Activated T-cell treated with anti-CD3 and anti-CD28 coated beads for 24 hours (primary cell): ENCODE measurements around the gene SEMA5B.

Source experiments
- DNase-seq: peaks from one replicate; pipeline ENCODE4 v3.0.0-alpha.2; 2020; ENCODE audit warnings: low read depth

Gene SEMA5B

GRCh38 chr3:123027292-123028232 is at the start of gene SEMA5B:
Gene SEMA5B (minus strand): TSS chr3:123027763. CDS start chr3:122961263, 66,500 bp downstream.
- no peak for DNase-seq

GRCh38 chr3:123076496-123077418 is 49.2 kb upstream of the SEMA5B start:
- DNase-seq: no peak

GRCh38 chr3:123076112-123076495 is 48.5 kb upstream of the SEMA5B start:
- no peak for DNase-seq

GRCh38 chr3:123075359-123075758 is 47.8 kb upstream of the SEMA5B start:
- no peak for DNase-seq

- no peak for DNase-seq
These were observed 45.0 kb upstream of the SEMA5B start for GRCh38 chr3:123072564-123072963.

GRCh38 chr3:123072152-123072551 is 44.6 kb upstream of the SEMA5B start:
- DNase-seq: no peak

- DNase-seq: no peak
These were observed 44.0 kb upstream of the SEMA5B start for GRCh38 chr3:123071581-123071980.

- DNase-seq: no peak
These were observed 43.6 kb upstream of the SEMA5B start for GRCh38 chr3:123071146-123071545.

- no peak for DNase-seq
These were observed 42.9 kb upstream of the SEMA5B start for GRCh38 chr3:123070510-123070909.

GRCh38 chr3:123068601-123069381 is 41.2 kb upstream of the SEMA5B start:
- no peak for DNase-seq

GRCh38 chr3:123067689-123068600 is 40.4 kb upstream of the SEMA5B start:
- DNase-seq: no peak

- peak; percentile 78 for DNase-seq
These were observed 39.5 kb upstream of the SEMA5B start, which contains the start of gene PDIA5 for GRCh38 chr3:123066896-123067688. Gene PDIA5 (plus strand): TSS chr3:123067025. CDS start chr3:123067165, 140 bp downstream.

- DNase-seq: no peak
These were observed 39.0 kb upstream of the SEMA5B start for GRCh38 chr3:123066599-123066895.

- no peak for DNase-seq
These were observed 37.4 kb upstream of the SEMA5B start for GRCh38 chr3:123064914-123065313.

GRCh38 chr3:123064506-123064905 is 36.9 kb upstream of the SEMA5B start:
- DNase-seq: no peak

GRCh38 chr3:123063034-123063433 is 35.5 kb upstream of the SEMA5B start:
- DNase-seq: no peak

- no peak for DNase-seq
These were observed 34.3 kb upstream of the SEMA5B start for GRCh38 chr3:123061856-123062255.

GRCh38 chr3:123060054-123060453 is 32.5 kb upstream of the SEMA5B start:
- no peak for DNase-seq

GRCh38 chr3:123058505-123058904 is 30.9 kb upstream of the SEMA5B start:
- no peak for DNase-seq

- DNase-seq: no peak
These were observed 27.8 kb upstream of the SEMA5B start for GRCh38 chr3:123055352-123055751.
